ENCODE results near the gene CACNG1.

Gene CACNG1

DNA sequence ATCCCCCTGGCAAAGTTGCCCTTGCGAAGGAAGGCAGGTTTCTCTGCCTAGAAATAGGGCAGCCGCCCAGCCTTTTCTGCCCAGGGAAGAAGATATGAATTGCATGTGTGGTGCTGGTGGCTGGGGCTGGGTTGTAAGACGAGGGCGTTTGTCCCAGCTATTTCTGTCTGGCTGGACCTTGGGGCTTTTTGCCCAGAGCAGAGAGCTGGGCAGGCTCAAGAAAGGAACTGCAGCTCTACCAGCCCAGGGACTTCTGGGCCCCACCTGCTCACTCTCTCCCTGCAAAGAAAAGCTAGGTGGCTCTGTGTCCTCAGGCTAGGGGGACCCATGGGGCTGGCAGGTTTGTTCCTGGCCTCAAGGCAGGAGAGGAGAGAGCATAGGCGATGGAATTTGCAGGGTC is 586 bp downstream of the CACNG1 start:
- Histone ChIP-seq H3K36me3 (ENCODE audit: low read depth) (0 out of 2 replicates have a peak, but pooled peaks cover 4% of the 10 kb centered on the region), H3K27ac (ENCODE audit: poor library complexity, severe bottlenecking) (no peak overlapping the region), H3K4me1 (ENCODE audit: insufficient read depth, poor library complexity, severe bottlenecking) (no peaks in the 10 kb centered on the region), H3K9me3 (ENCODE audit: severe bottlenecking) (peaks cover 10% of the 10 kb centered on the region), H3K27me3 (ENCODE audit: insufficient read depth, poor library complexity, severe bottlenecking) (no peaks in the 10 kb centered on the region), H3K4me3 (ENCODE audit: severe bottlenecking) (no peak overlapping the region)
- no peak for DNase-seq (ENCODE audit: low spot score)
- no peak for ATAC-seq (ENCODE audit: low read depth)
- TF ChIP-seq, protein P1, sequence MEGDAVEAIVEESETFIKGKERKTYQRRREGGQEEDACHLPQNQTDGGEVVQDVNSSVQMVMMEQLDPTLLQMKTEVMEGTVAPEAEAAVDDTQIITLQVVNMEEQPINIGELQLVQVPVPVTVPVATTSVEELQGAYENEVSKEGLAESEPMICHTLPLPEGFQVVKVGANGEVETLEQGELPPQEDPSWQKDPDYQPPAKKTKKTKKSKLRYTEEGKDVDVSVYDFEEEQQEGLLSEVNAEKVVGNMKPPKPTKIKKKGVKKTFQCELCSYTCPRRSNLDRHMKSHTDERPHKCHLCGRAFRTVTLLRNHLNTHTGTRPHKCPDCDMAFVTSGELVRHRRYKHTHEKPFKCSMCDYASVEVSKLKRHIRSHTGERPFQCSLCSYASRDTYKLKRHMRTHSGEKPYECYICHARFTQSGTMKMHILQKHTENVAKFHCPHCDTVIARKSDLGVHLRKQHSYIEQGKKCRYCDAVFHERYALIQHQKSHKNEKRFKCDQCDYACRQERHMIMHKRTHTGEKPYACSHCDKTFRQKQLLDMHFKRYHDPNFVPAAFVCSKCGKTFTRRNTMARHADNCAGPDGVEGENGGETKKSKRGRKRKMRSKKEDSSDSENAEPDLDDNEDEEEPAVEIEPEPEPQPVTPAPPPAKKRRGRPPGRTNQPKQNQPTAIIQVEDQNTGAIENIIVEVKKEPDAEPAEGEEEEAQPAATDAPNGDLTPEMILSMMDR (IDR thresholded peaks at IDR 0.05; ENCODE audit: poor library complexity, severe bottlenecking), result no peak

DNA sequence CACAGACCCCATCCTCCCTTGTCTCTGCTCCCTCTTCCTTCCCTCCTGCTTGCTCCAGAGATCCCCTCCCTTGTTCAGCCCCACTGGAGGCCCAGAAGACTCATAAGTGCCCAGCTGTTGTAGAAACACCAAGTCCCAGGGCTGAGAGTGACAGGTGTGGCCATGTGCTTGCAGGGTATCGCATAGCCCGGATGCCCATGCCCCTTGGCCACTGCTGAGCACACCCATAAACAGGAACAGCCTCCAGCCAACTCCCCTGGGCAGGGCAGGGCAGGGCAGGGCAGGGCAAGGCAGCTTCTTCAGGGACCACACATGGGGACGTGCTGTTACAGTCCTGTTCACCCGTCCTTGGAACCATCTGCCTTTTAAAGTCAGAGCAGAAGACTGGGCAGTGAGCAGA is 2.0 kb downstream of the CACNG1 start:
- TF ChIP-seq, protein P1 (IDR thresholded peaks at IDR 0.05; ENCODE audit: poor library complexity, severe bottlenecking), result no peak
- Histone ChIP-seq H3K4me1 (ENCODE audit: insufficient read depth, poor library complexity, severe bottlenecking) (no peaks in the 10 kb centered on the region), H3K27me3 (ENCODE audit: insufficient read depth, poor library complexity, severe bottlenecking) (no peaks in the 10 kb centered on the region), H3K36me3 (ENCODE audit: low read depth) (0 out of 2 replicates have a peak, but pooled peaks cover 4% of the 10 kb centered on the region), H3K4me3 (ENCODE audit: severe bottlenecking) (no peak overlapping the region), H3K27ac (ENCODE audit: poor library complexity, severe bottlenecking) (no peak overlapping the region), H3K9me3 (ENCODE audit: severe bottlenecking) (peaks cover 10% of the 10 kb centered on the region)
- DNase-seq (ENCODE audit: low spot score) (no peak), ATAC-seq (ENCODE audit: low read depth) (no peak)

DNA sequence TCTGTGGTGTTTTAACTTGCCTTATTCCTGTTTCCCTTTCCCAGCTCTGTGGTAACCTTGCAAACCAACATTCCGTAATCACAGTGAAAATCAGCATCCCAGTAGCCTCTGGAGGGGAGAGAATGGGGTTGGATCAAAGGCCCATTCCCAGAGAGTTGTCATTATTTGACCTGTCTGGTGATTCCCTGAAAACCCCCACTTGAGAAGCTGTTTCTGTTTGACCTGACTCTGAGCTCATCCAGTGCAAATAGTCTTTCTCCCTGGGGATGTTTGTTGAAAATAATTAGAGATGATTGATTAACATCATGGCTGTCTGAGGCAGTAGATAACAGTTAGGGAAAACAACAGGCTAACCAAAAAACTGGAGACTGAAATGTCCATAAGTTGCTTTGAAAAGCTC is 3.0 kb downstream of the CACNG1 start:
- ATAC-seq (ENCODE audit: low read depth) (no peak), DNase-seq (ENCODE audit: low spot score) (no peak)
- peaks cover 10% of the 10 kb centered on the region for H3K9me3 ChIP-seq (ENCODE audit: severe bottlenecking)
- no peak overlapping the region for H3K4me3 ChIP-seq (ENCODE audit: severe bottlenecking)
- 0 out of 2 replicates have a peak, but pooled peaks cover 4% of the 10 kb centered on the region for H3K36me3 ChIP-seq (ENCODE audit: low read depth)
- H3K27ac ChIP-seq (ENCODE audit: poor library complexity, severe bottlenecking), result no peak overlapping the region
- no peaks in the 10 kb centered on the region for H3K27me3 ChIP-seq (ENCODE audit: insufficient read depth, poor library complexity, severe bottlenecking)
- H3K4me1 ChIP-seq (ENCODE audit: insufficient read depth, poor library complexity, severe bottlenecking), result no peaks in the 10 kb centered on the region
- TF ChIP-seq, protein P1 (IDR thresholded peaks at IDR 0.05; ENCODE audit: poor library complexity, severe bottlenecking), result no peak

DNA sequence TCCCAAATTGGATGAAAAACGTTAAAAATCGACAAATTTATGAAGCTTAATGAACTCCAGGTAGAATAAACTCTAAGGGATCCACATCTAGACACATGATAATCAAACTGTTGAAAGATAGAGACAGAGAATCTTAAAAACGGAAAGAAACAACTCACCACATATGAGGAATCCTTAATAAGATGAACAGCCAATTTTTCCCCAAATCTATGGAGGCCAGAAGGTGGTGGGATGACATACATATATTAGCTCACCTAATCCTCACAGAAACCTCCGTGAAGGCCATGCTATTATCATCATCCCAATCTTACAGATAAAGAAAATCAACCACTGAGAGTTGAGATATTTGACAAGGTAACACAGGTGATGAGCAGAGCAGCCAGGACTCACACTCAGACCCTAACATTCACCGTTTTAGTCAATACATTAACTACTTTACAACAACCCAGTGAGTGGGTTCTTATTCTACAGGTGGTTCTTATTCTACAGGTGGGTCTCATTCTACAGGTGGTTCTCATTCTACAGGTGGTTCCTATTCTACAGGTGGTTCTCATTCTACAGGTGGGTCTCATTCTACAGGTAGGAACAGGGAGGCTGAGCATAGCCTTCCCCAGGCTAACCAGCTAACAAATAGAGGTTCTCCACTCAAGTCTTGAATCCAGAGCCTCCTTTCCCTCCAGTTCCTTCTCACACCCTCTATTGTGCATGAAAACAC is 4.8 kb downstream of the CACNG1 start:
- H3K27ac ChIP-seq (ENCODE audit: poor library complexity, severe bottlenecking), result no peak overlapping the region
- DNase-seq (ENCODE audit: low spot score) (no peak), ATAC-seq (ENCODE audit: low read depth) (no peak)
- TF ChIP-seq, protein P1 (IDR thresholded peaks at IDR 0.05; ENCODE audit: poor library complexity, severe bottlenecking), result no peak
- no peaks in the 10 kb centered on the region for H3K27me3 ChIP-seq (ENCODE audit: insufficient read depth, poor library complexity, severe bottlenecking)
- 0 out of 2 replicates have a peak, but pooled peaks cover 4% of the 10 kb centered on the region for H3K36me3 ChIP-seq (ENCODE audit: low read depth)
- H3K4me1 ChIP-seq (ENCODE audit: insufficient read depth, poor library complexity, severe bottlenecking), result no peaks in the 10 kb centered on the region
- H3K4me3 ChIP-seq (ENCODE audit: severe bottlenecking), result no peak overlapping the region
- peaks cover 10% of the 10 kb centered on the region for H3K9me3 ChIP-seq (ENCODE audit: severe bottlenecking)

DNA sequence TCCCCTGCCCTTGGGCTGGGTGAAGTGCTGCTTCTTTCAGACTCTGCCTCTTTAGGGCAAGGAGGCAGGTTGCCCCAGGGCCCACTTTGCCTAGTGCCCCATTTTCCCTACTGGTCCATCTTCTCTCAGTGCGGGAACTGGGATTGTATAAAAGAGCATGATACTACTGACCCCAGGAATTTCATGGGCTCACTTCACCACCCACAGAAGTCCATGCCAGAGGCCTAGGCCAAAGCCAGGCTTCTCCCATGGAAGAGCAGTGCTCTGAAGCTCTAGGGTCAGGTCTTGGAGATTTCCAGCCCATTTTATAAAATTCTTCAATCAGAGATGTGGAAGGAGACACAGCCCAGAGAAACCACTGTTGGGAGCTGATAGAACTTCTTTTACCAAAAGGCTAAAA is 5.7 kb downstream of the CACNG1 start:
- Histone ChIP-seq H3K27ac (ENCODE audit: poor library complexity, severe bottlenecking) (no peak overlapping the region), H3K9me3 (ENCODE audit: severe bottlenecking) (peaks cover 10% of the 10 kb centered on the region), H3K4me3 (ENCODE audit: severe bottlenecking) (no peak overlapping the region), H3K36me3 (ENCODE audit: low read depth) (0 out of 2 replicates have a peak, but pooled peaks cover 4% of the 10 kb centered on the region), H3K4me1 (ENCODE audit: insufficient read depth, poor library complexity, severe bottlenecking) (no peaks in the 10 kb centered on the region), H3K27me3 (ENCODE audit: insufficient read depth, poor library complexity, severe bottlenecking) (no peaks in the 10 kb centered on the region)
- ATAC-seq (ENCODE audit: low read depth) (no peak), DNase-seq (ENCODE audit: low spot score) (no peak)
- TF ChIP-seq, protein P1 (IDR thresholded peaks at IDR 0.05; ENCODE audit: poor library complexity, severe bottlenecking), result no peak
